GM12891 (cell line): ENCODE data around the gene MOB3B.

Experiments used
- POLR2A ChIP-seq: IDR thresholded peaks from 2 replicates; pipeline ENCODE4 v1.6.1; 2011; ENCODE audit warnings: low read depth, low read length, control low read depth
- POLR2AphosphoS5 ChIP-seq: IDR thresholded peaks from 2 replicates; pipeline ENCODE4 v1.6.1; 2011; ENCODE audit warnings: low read depth, low read length, control low read depth

DNA sequence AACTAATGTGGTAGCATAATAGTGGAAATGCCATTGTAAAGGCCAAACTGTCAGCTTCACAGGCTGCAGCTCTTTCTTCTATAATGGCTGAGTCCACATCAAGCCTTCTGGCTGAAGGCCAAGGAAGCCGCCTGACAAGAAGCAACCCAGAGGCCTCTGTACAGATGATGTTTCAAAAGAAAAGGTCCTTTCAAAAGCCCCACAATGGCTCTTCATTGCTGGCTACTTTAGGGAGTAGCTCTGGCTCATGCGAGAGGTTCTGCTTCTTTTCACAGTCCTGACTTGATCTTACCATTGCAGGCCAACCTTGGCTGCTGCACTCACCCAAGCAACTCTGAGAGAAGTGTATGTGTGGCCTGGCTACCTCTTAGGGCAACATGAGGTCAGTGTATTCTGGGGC, 178.2 kb downstream of the MOB3B start:
- TF ChIP-seq POLR2AphosphoS5 (no peak), POLR2A (no peak)
